ENCODE results near the gene DUOX1.

The DUOX1 gene

GRCh38 chr15:45169608-45170480, 40.0 kb downstream of the DUOX1 start:
- DNase-seq = peak; percentile 98

GRCh38 chr15:45171912-45172311, 42.1 kb downstream of the DUOX1 start:
- no peak for DNase-seq

GRCh38 chr15:45174069-45174468, 44.3 kb downstream of the DUOX1 start:
- DNase-seq = peak; percentile 34

GRCh38 chr15:45174577-45174976, 44.8 kb downstream of the DUOX1 start:
- DNase-seq = no peak

- DNase-seq = no peak
Observed at GRCh38 chr15:45177285-45177684, 47.5 kb downstream of the DUOX1 start.

- DNase-seq = peak; percentile 37
Observed at GRCh38 chr15:45179221-45179985, 49.6 kb downstream of the DUOX1 start.

GRCh38 chr15:45180201-45180600, 50.4 kb downstream of the DUOX1 start:
- no peak for DNase-seq

- no peak for DNase-seq
Observed at GRCh38 chr15:45180648-45181436, 51.0 kb downstream of the DUOX1 start.

- DNase-seq = peak; percentile 94
Observed at GRCh38 chr15:45181491-45182285, 51.9 kb downstream of the DUOX1 start.

- peak; percentile 64 for DNase-seq
Observed at GRCh38 chr15:45182996-45183395, 53.2 kb downstream of the DUOX1 start.

- DNase-seq = peak; percentile 54
Observed at GRCh38 chr15:45183511-45183910, 53.7 kb downstream of the DUOX1 start.

GRCh38 chr15:45184562-45185041, 54.8 kb downstream of the DUOX1 start:
- DNase-seq = peak; percentile 84

- no peak for DNase-seq
Observed at GRCh38 chr15:45185069-45185779, 55.4 kb downstream of the DUOX1 start.

- peak; percentile 40 for DNase-seq
Observed at GRCh38 chr15:45185903-45186770, 56.3 kb downstream of the DUOX1 start.

- peak; percentile 62 for DNase-seq
Observed at GRCh38 chr15:45186771-45187577, 57.2 kb downstream of the DUOX1 start.

GRCh38 chr15:45187578-45187893, 57.7 kb downstream of the DUOX1 start:
- no peak for DNase-seq

- DNase-seq = peak; percentile 92
Observed at GRCh38 chr15:45187894-45188830, 58.4 kb downstream of the DUOX1 start, which contains the start of gene SHF. SHF (minus strand) TSS chr15:45187966; CDS start chr15:45187951, 15 bp downstream.

GRCh38 chr15:45197512-45197911, 67.7 kb downstream of the DUOX1 start:
- DNase-seq = no peak

Measured in NCI-H69 (cell line).